Endothelial cell of umbilical vein (primary cell): ENCODE results near the gene ZNF503. TPM values are rescaled to one million over a fixed set of nuclear protein-coding genes. Genes with fewer than 3 reads are reported as not detected.
A peak's percentile ranks its signal among the peaks of the same experiment; 100 is the strongest.

Source experiments
- BruUV-seq: library from RNA; stranded (reverse); fragments of 400-500 nt; replicated peaks from 2 replicates; lab custom pipeline; 2021; lab: Mats Ljungman, UMichigan
- CTCF ChIA-PET: fragments of 300-600, 350-600 bp; sonication (Branson Sonifier 250); formaldehyde crosslinking; loops from one replicate; lab custom pipeline; 2021; ENCODE audit warnings: antibody characterized with exemption, inconsistent platforms; lab: Charles Lee
- POLR2A ChIA-PET: fragments of 300-600, 350-600 bp; sonication (Branson Sonifier 250); formaldehyde crosslinking; loops from one replicate; lab custom pipeline; 2021; ENCODE audit warnings: antibody characterized with exemption, inconsistent platforms; lab: Charles Lee
- DNase-seq: peaks from one replicate; pipeline ENCODE4 v3.0.0-alpha.2; 2011; ENCODE audit warnings: low read depth, low spot score
- FAIRE-seq: peaks from 2 replicates; lab custom pipeline; 2011; peaks lifted over from hg19 to GRCh38; lab: Jason Lieb, UNC
- H2AFZ ChIP-seq: 2 replicates; pipeline ENCODE4 v1.6.0; 2012; ENCODE audit warnings: low read depth, low read length, control low read depth, inconsistent platforms
- H3K27ac ChIP-seq: 2 replicates; pipeline ENCODE4 v1.5.1; 2011; ENCODE audit warnings: low read depth, mild to moderate bottlenecking, control low read depth, low read length, moderate library complexity; ENCODE audit not compliant: insufficient read depth
- H3K27me3 ChIP-seq, 2 experiments: 2 replicates each; pipeline versions ENCODE4 v1.6.0 to v1.6.1; 2011; ENCODE audit warnings: low read length in 2 of 2, mixed read lengths in 1 of 2; ENCODE audit not compliant: control insufficient read depth in 2 of 2, insufficient read depth in 2 of 2
- H3K36me3 ChIP-seq, 2 experiments: 2 replicates in 1 of 2; 3 replicates in 1 of 2; pipeline ENCODE4 v1.5.1; 2011; ENCODE audit warnings: low read length in 2 of 2, mild to moderate bottlenecking in 1 of 2, moderate library complexity in 1 of 2; ENCODE audit not compliant: control insufficient read depth in 2 of 2, insufficient read depth in 2 of 2; ENCODE audit errors: extremely low read depth in 1 of 2
- H3K4me1 ChIP-seq: 3 replicates; pipeline ENCODE4 v1.5.1; 2011; ENCODE audit warnings: mild to moderate bottlenecking, low read length; ENCODE audit not compliant: control insufficient read depth, insufficient read depth; ENCODE audit errors: extremely low read depth
- H3K4me2 ChIP-seq: 2 replicates; pipeline ENCODE4 v1.6.1; 2011; ENCODE audit warnings: low read length, control low read depth, mixed read lengths; ENCODE audit not compliant: insufficient read depth
- H3K4me3 ChIP-seq, 3 experiments: fragments of 200-600 bp in 1 of 3; sonication (generic), shearing (Covaris generic) in 1 of 3; replicated peaks in 1 of 3; 2 replicates each; pipeline ENCODE4 v1.5.1; 2011 to 2016; ENCODE audit warnings: control low read depth in 3 of 3, low read length in 3 of 3, mild to moderate bottlenecking in 2 of 3, inconsistent platforms in 1 of 3, low read depth in 1 of 3, moderate library complexity in 1 of 3; ENCODE audit not compliant: insufficient read depth in 1 of 3
- H3K79me2 ChIP-seq: 2 replicates; pipeline ENCODE4 v1.6.0; 2012; ENCODE audit warnings: low read length, inconsistent platforms; ENCODE audit not compliant: control insufficient read depth, insufficient read depth
- H3K9ac ChIP-seq: replicated peaks from 2 replicates; pipeline ENCODE3; 2011; ENCODE audit warnings: low read length, control low read depth; ENCODE audit not compliant: insufficient read depth; ENCODE audit errors: extremely low read depth
- H3K9me1 ChIP-seq: replicated peaks from 3 replicates; pipeline ENCODE4 v1.6.0; 2011; ENCODE audit warnings: mild to moderate bottlenecking, low read length; ENCODE audit not compliant: control insufficient read depth, insufficient read depth; ENCODE audit errors: extremely low read depth
- H3K9me3 ChIP-seq: replicated peaks from 2 replicates; pipeline ENCODE4 v1.5.1; 2012; ENCODE audit warnings: low read length, inconsistent platforms; ENCODE audit not compliant: control insufficient read depth, insufficient read depth
- H4K20me1 ChIP-seq: replicated peaks from 2 replicates; pipeline ENCODE3; 2011; ENCODE audit warnings: mild to moderate bottlenecking, low read length; ENCODE audit not compliant: control insufficient read depth, insufficient read depth; ENCODE audit errors: extremely low read depth
- EZH2 ChIP-seq: IDR thresholded peaks from 2 replicates; pipeline ENCODE4 v1.6.1; 2012; ENCODE audit warnings: borderline replicate concordance, low read depth, mild to moderate bottlenecking, moderate library complexity, low read length, inconsistent platforms; ENCODE audit not compliant: severe bottlenecking
- GATA2 ChIP-seq: IDR thresholded peaks from 2 replicates; pipeline ENCODE4 v1.7.0; 2011; ENCODE audit warnings: low read depth, mild to moderate bottlenecking, moderate library complexity, mixed read lengths, low read length; ENCODE audit not compliant: insufficient read length, insufficient read depth
- JUN ChIP-seq: IDR thresholded peaks from 2 replicates; pipeline ENCODE4 v1.6.1; 2011; ENCODE audit warnings: borderline replicate concordance, low read depth; ENCODE audit not compliant: insufficient read length, insufficient read depth
- POLR2A ChIP-seq: IDR thresholded peaks from 2 replicates; pipeline ENCODE4 v1.6.1; 2012; ENCODE audit warnings: low read depth, mild to moderate bottlenecking, control low read depth, low read length
- dilution Hi-C: fragments of 300-500 bp; cut with MboI; formaldehyde crosslinking; loops from one replicate; pipeline ENCODE4 v1.15.0; 2019; ENCODE audit warnings: low sequenced_read_pairs; ENCODE audit not compliant: extremely low pct_ligation_motif_present
- intact Hi-C: fragments of 100-400 bp; cut with micrococcal nuclease; formaldehyde crosslinking; loops from one replicate; pipeline ENCODE4 v1.10.0; 2022
- polyA plus RNA-seq, 4 experiments: library from polyadenylated mRNA; depleted of rRNA in 3 of 4; stranded (reverse) in 3 of 4; unstranded in 1 of 4; fragments of >200 nt; gene quantifications; 2 replicates each; pipeline versions ENCODE4 v1.2.1 to v1.2.3, GENCODE V29; 2011 to 2012; ENCODE audit warnings: missing spikeins in 1 of 4
- total RNA-seq: library from RNA; stranded (reverse); gene quantifications from 2 replicates; pipeline ENCODE4 v1.2.3, GENCODE V29; 2021
- TF ChIP-seq, protein P1 (sequence below): IDR thresholded peaks from 2 replicates; pipeline ENCODE4 v1.6.1; 2011; ENCODE audit not compliant: insufficient read depth, insufficient read length

ZNF503 gene
- total and polyA plus RNA-seq, 2 donors (not counting 3 experiments of a cell fraction or from before 2014, with no cell fraction given) = 0.58 to 2.2 TPM

DNA sequence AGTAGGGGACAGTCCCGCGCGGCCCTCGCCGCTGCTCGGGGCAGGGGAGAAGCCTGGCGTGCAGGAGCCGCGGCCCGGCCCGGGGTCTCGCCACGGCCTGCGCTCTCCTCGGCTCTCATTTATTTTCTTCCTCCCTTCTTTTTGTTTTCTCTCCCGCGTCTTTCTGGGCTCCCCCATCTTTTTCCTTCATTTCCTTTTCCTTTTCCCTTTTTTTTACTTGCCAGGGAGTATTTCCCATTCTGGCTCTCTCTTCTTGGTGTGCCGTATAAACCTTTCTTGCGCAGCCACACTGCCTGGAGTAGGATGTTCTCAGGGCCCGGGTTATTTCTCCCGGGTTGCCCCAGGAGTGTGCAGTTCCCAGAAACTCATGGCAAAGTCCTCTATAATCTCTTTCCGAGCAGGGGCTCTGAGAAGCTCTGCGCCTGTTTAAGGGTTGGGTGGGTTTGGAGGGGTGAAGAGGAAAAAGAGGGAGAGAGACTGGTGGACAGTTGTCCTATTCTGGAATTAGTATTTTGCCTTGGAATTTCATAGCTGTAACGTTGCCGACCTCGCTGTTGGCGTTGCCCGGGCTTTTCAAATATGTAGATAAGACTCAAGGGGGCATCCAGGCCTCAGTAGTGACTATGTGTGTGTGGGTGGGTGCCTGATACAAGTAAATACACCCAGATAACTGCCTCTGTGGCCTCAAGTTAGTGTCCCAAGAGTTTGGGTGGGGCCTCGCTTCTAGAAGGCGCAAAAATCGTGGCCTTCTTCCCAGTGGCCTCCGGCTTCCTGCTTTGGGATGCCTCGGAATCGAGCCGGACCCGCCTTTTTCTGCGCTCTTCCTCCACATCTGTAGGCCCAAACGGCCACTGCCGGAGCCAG is 4.3 kb upstream of the ZNF503 start:
- no peaks in the 10 kb centered on the region for H3K36me3 ChIP-seq
- intact Hi-C loops = no loop called here
- dilution Hi-C loops = no loop called here
- no TSS peak for BruUV-seq
- ChIA-PET CTCF (no interaction called here), POLR2A (no interaction called here)
- no peak overlapping the region for H2AFZ ChIP-seq
- H3K9me3 ChIP-seq = no peaks in the 10 kb centered on the region
- H3K9me1 ChIP-seq = no peaks in the 10 kb centered on the region
- DNase-seq (no peak), FAIRE-seq (no peak)
- no peak overlapping the region for H3K9ac ChIP-seq
- H3K4me3 ChIP-seq = no peak overlapping the region
- H4K20me1 ChIP-seq = no peaks in the 10 kb centered on the region
- H3K27me3 ChIP-seq = peaks cover 37 to 74% of the 10 kb centered on the region in 2 experiments
- H3K4me1 ChIP-seq = peaks cover 10% of the 10 kb centered on the region
- TF ChIP-seq POLR2A = no peak
- no peak for TF ChIP-seq GATA2
- TF ChIP-seq, protein P1, sequence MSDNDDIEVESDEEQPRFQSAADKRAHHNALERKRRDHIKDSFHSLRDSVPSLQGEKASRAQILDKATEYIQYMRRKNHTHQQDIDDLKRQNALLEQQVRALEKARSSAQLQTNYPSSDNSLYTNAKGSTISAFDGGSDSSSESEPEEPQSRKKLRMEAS = no peak
- no peaks in the 10 kb centered on the region for H3K79me2 ChIP-seq
- no peak overlapping the region for H3K27ac ChIP-seq
- no peak overlapping the region for H3K4me2 ChIP-seq

DNA sequence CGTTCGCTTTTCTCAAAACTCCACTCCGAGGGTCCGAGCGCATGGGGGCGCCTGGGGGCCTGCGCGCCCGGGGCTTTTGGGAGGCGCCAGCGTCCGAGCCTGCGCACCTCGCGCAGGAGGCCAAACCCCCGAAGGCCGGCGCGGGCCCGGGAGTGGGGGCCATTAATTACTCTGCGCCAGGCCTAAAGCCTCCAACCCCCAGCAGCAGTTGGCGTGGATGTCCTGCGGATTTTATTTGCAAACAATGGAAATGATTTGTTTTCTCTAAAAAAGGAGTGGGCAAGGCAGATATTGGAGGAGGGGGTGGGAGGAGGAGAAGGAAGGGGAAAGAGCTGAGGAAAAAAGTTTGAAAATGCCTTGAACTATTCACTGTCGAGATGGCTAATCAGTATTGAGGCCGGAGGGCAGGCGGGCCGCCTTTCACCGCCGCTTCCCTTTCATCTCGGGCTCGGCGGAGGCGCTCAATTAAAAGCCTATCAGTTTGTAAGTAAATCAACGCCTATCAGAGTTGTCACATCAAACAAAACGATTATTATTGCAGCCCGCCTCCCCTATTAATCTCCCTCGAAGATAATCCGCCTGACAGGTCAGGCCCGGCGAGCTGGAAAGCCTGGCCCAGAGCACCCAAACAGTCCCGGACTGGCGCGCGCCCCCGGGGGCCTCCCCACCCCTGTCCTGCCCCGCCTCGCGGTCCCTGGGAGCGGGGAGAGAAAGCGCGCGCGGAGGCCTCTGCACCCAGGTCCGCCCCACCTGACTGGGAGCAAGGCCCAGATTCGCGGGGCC is 3.4 kb upstream of the ZNF503 start:
- BruUV-seq = no TSS peak
- no peaks in the 10 kb centered on the region for H3K36me3 ChIP-seq
- intact Hi-C loops (loop anchor here (5.0 kb wide), 2 partner anchors 62 to 462 kb away; no protein-coding TSS in a partner anchor), dilution Hi-C loops (no loop called here)
- no peak overlapping the region for H3K4me3 ChIP-seq
- CTCF ChIA-PET = no interaction called here
- no peak for TF ChIP-seq JUN
- peak; percentile 18 for TF ChIP-seq EZH2
- POLR2A ChIA-PET = no interaction called here
- H3K4me1 ChIP-seq = peaks cover 17% of the 10 kb centered on the region
- FAIRE-seq (no peak), DNase-seq (no peak)
- H3K4me2 ChIP-seq = no peak overlapping the region
- no peaks in the 10 kb centered on the region for H3K9me3 ChIP-seq
- H4K20me1 ChIP-seq = no peaks in the 10 kb centered on the region
- H2AFZ ChIP-seq = no peak overlapping the region
- no peak overlapping the region for H3K9ac ChIP-seq
- no peaks in the 10 kb centered on the region for H3K9me1 ChIP-seq
- peaks cover 30 to 66% of the 10 kb centered on the region in 2 experiments for H3K27me3 ChIP-seq
- H3K79me2 ChIP-seq = peaks cover 6% of the 10 kb centered on the region
- no peak overlapping the region for H3K27ac ChIP-seq
